Calu3 (cell line): ENCODE measurements around the gene PBX3. TPM values are rescaled to one million over a fixed set of nuclear protein-coding genes. Genes with fewer than 3 reads are reported as not detected.

Experiments used
- BruUV-seq: library from RNA; stranded (reverse); fragments of 400-500 nt; replicated peaks from 2 replicates; lab custom pipeline; 2021; lab: Mats Ljungman, UMichigan
- CTCF ChIA-PET: fragments of 300-600 bp; sonication (Branson Sonifier 250); formaldehyde crosslinking; loops from one replicate; lab custom pipeline; 2022; ENCODE audit warnings: antibody characterized with exemption; lab: Charles Lee
- DNase-seq: peaks from one replicate; pipeline ENCODE4 v3.0.0; 2022
- H3K27ac Mint-ChIP-seq: one replicate; pipeline ENCODE4 v1.8.0; 2022; ENCODE audit warnings: mixed read lengths; ENCODE audit not compliant: unreplicated experiment
- H3K27me3 Mint-ChIP-seq: one replicate; pipeline ENCODE4 v1.8.0; 2022; ENCODE audit warnings: mixed read lengths; ENCODE audit not compliant: unreplicated experiment
- H3K36me3 Mint-ChIP-seq: one replicate; pipeline ENCODE4 v1.8.0; 2022; ENCODE audit warnings: mild to moderate bottlenecking, moderate library complexity, mixed read lengths; ENCODE audit not compliant: insufficient read depth, unreplicated experiment
- H3K4me1 Mint-ChIP-seq: one replicate; pipeline ENCODE4 v1.8.0; 2022; ENCODE audit warnings: mild to moderate bottlenecking, low read depth, mixed read lengths; ENCODE audit not compliant: unreplicated experiment
- H3K4me3 Mint-ChIP-seq: one replicate; pipeline ENCODE4 v1.8.0; 2022; ENCODE audit warnings: mild to moderate bottlenecking, low read depth, moderate library complexity, mixed read lengths; ENCODE audit not compliant: unreplicated experiment
- H3K9me3 Mint-ChIP-seq: one replicate; pipeline ENCODE4 v1.8.0; 2022; ENCODE audit warnings: low read depth, mixed read lengths; ENCODE audit not compliant: unreplicated experiment
- CTCF ChIP-seq: fragments of 200-600 bp; IDR thresholded peaks from one replicate; pipeline ENCODE4 v1.8.0; 2022; ENCODE audit warnings: antibody characterized with exemption; ENCODE audit not compliant: unreplicated experiment
- intact Hi-C: fragments of 100-400 bp; cut with micrococcal nuclease; formaldehyde crosslinking; loops from one replicate; pipeline ENCODE4 v1.10.0; 2022; ENCODE audit not compliant: unreplicated experiment
- total RNA-seq: library from RNA; stranded (reverse); gene quantifications from 2 replicates; pipeline ENCODE4 v1.2.3, GENCODE V29; 2022

Gene PBX3
- total RNA-seq, 1 experiment from 2014 or later = 8.0 TPM

GRCh38 chr9:125904155-125904851 is 157.1 kb downstream of the PBX3 start:
- H3K4me1 Mint-ChIP-seq = no peaks in the 10 kb centered on the region
- no peaks in the 10 kb centered on the region for H3K9me3 Mint-ChIP-seq
- no peaks in the 10 kb centered on the region for H3K36me3 Mint-ChIP-seq
- no peak overlapping the region for H3K27ac Mint-ChIP-seq
- no TSS peak for BruUV-seq
- no peak for TF ChIP-seq CTCF
- DNase-seq = no peak
- no peak overlapping the region for H3K4me3 Mint-ChIP-seq
- intact Hi-C loops = no loop called here
- no peaks in the 10 kb centered on the region for H3K27me3 Mint-ChIP-seq
- CTCF ChIA-PET = no interaction called here

GRCh38 chr9:125906144-125906543 is 159.0 kb downstream of the PBX3 start:
- CTCF ChIA-PET = no interaction called here
- Mint-ChIP-seq H3K36me3 (no peaks in the 10 kb centered on the region), H3K9me3 (no peaks in the 10 kb centered on the region), H3K4me3 (no peak overlapping the region), H3K27me3 (no peaks in the 10 kb centered on the region), H3K4me1 (no peaks in the 10 kb centered on the region), H3K27ac (no peak overlapping the region)
- no peak for TF ChIP-seq CTCF
- no TSS peak for BruUV-seq
- no peak for DNase-seq
- intact Hi-C loops = no loop called here

DNA sequence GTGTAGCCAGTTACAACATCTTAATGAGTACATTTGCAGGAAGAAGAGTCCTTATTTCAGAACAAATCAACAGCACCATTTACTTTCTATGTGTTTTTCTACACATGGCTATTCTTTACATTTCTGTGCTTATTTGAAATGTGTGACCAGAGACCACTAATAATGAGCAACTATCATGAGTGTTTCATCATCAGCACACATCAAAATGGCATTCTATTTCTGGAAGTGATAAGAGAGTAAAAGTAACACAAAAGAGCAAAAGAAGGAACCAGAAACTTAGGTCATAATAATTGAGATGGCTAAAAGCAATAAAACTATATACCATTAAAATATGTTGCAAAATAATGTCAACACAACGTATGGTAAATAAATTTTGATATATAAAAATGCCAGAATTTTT is 159.7 kb downstream of the PBX3 start:
- no peaks in the 10 kb centered on the region for H3K4me1 Mint-ChIP-seq
- BruUV-seq = no TSS peak
- H3K27me3 Mint-ChIP-seq = no peaks in the 10 kb centered on the region
- no peaks in the 10 kb centered on the region for H3K36me3 Mint-ChIP-seq
- H3K9me3 Mint-ChIP-seq = no peaks in the 10 kb centered on the region
- intact Hi-C loops = no loop called here
- CTCF ChIA-PET = no interaction called here
- H3K27ac Mint-ChIP-seq = no peak overlapping the region
- TF ChIP-seq CTCF = no peak
- H3K4me3 Mint-ChIP-seq = no peak overlapping the region
- DNase-seq = no peak

DNA sequence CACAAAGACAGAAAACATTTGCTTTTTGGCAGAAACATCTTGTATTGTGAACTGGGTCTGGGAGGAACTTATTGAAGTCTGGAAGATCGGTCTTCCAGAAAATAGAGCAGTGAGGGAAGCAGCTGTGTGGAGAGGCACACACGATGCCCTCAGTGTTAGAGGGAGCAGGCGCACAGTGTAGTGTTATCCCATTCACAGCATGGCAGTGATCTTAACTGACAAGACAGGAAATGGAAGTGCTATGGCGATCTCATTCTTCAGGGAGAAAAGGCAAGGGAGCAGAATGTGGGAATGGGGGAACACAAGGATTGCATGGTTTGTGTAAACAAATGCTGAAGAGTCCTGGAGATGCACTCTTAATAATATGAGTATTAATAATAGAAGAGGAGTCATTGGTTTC is 161.0 kb downstream of the PBX3 start:
- no peak for DNase-seq
- no TSS peak for BruUV-seq
- Mint-ChIP-seq H3K4me3 (no peak overlapping the region), H3K9me3 (no peaks in the 10 kb centered on the region), H3K27ac (no peak overlapping the region), H3K4me1 (no peaks in the 10 kb centered on the region), H3K27me3 (no peaks in the 10 kb centered on the region), H3K36me3 (no peaks in the 10 kb centered on the region)
- intact Hi-C loops = no loop called here
- no peak for TF ChIP-seq CTCF
- CTCF ChIA-PET = no interaction called here
